ENCODE data around the gene RAB31.

Gene RAB31

DNA sequence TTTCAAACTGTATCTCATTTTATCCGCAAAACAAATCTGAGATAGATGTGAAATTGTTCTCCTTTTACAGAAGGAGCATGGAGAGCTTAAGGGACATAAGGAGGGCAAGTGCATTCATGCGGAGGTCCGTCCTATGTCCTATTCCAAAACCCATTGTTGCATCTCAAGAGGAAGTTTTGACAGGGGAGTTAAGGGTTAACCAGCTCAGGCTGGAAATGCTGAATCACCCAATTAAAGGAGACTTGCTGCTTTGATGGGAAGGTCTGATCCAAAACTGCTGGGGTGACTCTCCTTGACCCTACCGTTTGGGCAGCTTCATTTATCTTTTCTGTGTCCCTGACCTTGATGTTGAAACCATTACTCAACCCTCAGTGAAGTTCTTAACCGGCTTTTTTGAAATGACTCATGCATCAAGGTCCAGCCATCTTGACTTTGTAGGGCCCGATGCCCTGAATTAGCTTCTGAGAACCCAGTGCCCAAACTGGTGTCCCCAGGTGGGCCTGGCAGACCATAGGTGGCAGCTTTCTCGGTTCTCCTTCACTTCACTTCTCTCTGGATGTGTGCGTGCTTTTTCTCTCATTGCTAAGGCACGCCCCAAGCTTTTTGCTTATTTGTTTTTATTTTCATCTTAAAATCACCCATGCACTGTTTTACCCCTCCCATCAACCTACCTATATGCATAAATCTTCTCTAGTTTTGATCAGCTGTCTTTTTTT, 161.8 kb downstream of the RAB31 start:
- peak overlapping the region in 9 of 11 experiments; percentile 23 to 70 (median 44); a peak in 15 of 22 replicates for H3K27ac ChIP-seq
- peaks cover 21 to 27% (median 25%) of the 10 kb centered on the region in 11 experiments for H3K9me3 ChIP-seq (replicated peaks in 1 of 11)
- H3K4me1 ChIP-seq, result peaks cover 0 to 44% (median 17%) of the 10 kb centered on the region in 10 experiments; a peak in 13 of 20 replicates
- H3K9ac ChIP-seq, result 0 out of 22 replicates have a peak overlapping the region, but pooled peaks of 1 of the 11 experiments have one; percentile 16
- TF ChIP-seq Cebpa-rat (IDR thresholded peaks at IDR 0.05), result no peak
- H3K36me3 ChIP-seq, result peaks cover 0 to 4% (median 0%) of the 10 kb centered on the region in 11 experiments; a peak in 1 of 22 replicates
- no peak overlapping the region; a peak in 1 of 20 replicates for H3K4me3 ChIP-seq
- H4K20me1 ChIP-seq, result no peaks in the 10 kb centered on the region
- no peaks in the 10 kb centered on the region for H3K27me3 ChIP-seq
- H3K4me2 ChIP-seq, result peak overlapping the region in 7 of 11 experiments; percentile 7 to 77 (median 55); a peak in 13 of 22 replicates

DNA sequence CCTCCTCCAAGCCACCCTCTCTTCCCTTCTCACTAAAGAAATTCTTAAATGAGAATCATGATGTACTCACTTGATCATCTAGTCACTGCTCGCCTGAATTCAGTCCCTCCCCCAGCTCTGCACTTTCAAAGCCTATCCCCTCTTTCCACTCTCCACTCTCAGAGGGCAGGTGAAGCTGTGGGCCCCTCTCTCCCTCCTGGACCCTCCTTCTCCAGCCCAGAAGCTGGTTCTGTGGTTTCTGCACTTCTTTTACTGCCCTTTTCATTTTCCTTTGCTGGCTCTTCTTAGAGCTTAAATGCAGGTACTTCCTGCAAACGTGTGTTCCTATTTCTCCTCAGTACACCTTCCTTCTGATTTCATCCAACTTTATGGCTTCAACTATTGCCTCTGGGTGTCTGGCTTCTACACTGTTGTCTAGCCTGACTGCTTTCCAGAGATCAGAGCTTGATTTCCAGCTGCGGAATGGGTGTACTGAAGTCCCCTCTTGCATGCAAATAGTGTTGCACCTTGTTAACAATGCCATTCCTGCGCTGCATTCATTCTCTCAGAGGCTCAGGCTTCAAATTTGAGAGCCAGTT, 162.4 kb downstream of the RAB31 start:
- peaks cover 0 to 44% (median 17%) of the 10 kb centered on the region in 10 experiments; a peak in 13 of 20 replicates for H3K4me1 ChIP-seq
- H4K20me1 ChIP-seq, result no peaks in the 10 kb centered on the region
- no peaks in the 10 kb centered on the region; a peak in 1 of 22 replicates for H3K36me3 ChIP-seq
- TF ChIP-seq Cebpa-rat (IDR thresholded peaks at IDR 0.05), result no peak
- peak overlapping the region in 5 of 11 experiments; percentile 49 to 77 (median 63); a peak in 9 of 22 replicates for H3K4me2 ChIP-seq
- no peak overlapping the region; a peak in 1 of 22 replicates for H3K9ac ChIP-seq
- H3K9me3 ChIP-seq (replicated peaks in 1 of 11), result peaks cover 14 to 21% (median 19%) of the 10 kb centered on the region in 11 experiments
- H3K27me3 ChIP-seq, result no peaks in the 10 kb centered on the region
- peak overlapping the region in 8 of 11 experiments; percentile 23 to 70 (median 47); a peak in 13 of 22 replicates for H3K27ac ChIP-seq
- H3K4me3 ChIP-seq, result no peak overlapping the region

- no peak overlapping the region for H3K9ac ChIP-seq
- H3K27ac ChIP-seq, result no peak overlapping the region
- H3K27me3 ChIP-seq, result no peaks in the 10 kb centered on the region
- H3K9me3 ChIP-seq (replicated peaks in 1 of 11), result peaks cover 6 to 13% (median 11%) of the 10 kb centered on the region in 11 experiments
- no peaks in the 10 kb centered on the region for H3K36me3 ChIP-seq
- peaks cover 0 to 43% (median 17%) of the 10 kb centered on the region in 10 experiments; a peak in 13 of 20 replicates for H3K4me1 ChIP-seq
- no peak overlapping the region for H3K4me3 ChIP-seq
- H3K4me2 ChIP-seq, result peak overlapping the region in 2 of 11 experiments; percentile 55 to 73; a peak in 3 of 22 replicates
- no peaks in the 10 kb centered on the region for H4K20me1 ChIP-seq
- TF ChIP-seq Cebpa-rat (IDR thresholded peaks at IDR 0.05), result no peak
Observed at GRCh38 chr18:9871244-9871746, 163.2 kb downstream of the RAB31 start.

DNA sequence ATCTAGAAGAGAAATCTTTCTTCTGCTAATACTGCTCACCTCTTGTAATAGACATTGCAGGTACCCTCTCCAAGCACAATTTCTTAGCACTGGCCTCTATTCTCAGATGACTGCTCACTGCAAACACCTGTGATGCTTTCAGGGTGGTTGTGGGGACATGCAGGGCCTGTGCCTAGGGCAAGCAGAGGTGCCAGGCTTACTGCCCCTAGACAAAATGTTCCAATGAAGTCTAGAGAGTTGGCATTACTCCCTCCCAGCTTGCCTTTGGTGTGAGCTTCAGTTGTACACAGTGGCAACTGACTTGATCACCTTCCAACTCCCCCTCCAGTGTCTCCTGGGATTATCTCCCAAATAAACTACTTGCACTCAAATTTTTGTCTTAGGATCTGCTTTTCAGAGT, 164.7 kb downstream of the RAB31 start:
- Histone ChIP-seq H3K27ac (no peak overlapping the region), H3K4me1 (peaks cover 0 to 36% (median 17%) of the 10 kb centered on the region in 10 experiments; a peak in 13 of 20 replicates), H3K4me3 (no peak overlapping the region), H3K4me2 (no peak overlapping the region), H3K9me3 (replicated peaks in 1 of 11) (0 out of 22 replicates have a peak, but pooled peaks cover 0 to 4% (median 0%) of the 10 kb centered on the region in 11 experiments), H3K27me3 (no peaks in the 10 kb centered on the region), H3K36me3 (no peaks in the 10 kb centered on the region), H3K9ac (no peak overlapping the region), H4K20me1 (no peaks in the 10 kb centered on the region)
- no peak for TF ChIP-seq Cebpa-rat (IDR thresholded peaks at IDR 0.05)

GRCh38 chr18:9874728-9875127, 166.6 kb downstream of the RAB31 start:
- H3K27me3 ChIP-seq, result no peaks in the 10 kb centered on the region
- H3K4me2 ChIP-seq, result no peak overlapping the region
- H3K27ac ChIP-seq, result no peak overlapping the region
- no peaks in the 10 kb centered on the region for H3K36me3 ChIP-seq
- no peak for TF ChIP-seq Cebpa-rat (IDR thresholded peaks at IDR 0.05)
- peaks cover 0 to 18% (median 8%) of the 10 kb centered on the region in 10 experiments; a peak in 13 of 20 replicates for H3K4me1 ChIP-seq
- no peaks in the 10 kb centered on the region for H3K9me3 ChIP-seq (replicated peaks in 1 of 11)
- no peaks in the 10 kb centered on the region for H4K20me1 ChIP-seq
- H3K9ac ChIP-seq, result no peak overlapping the region
- no peak overlapping the region for H3K4me3 ChIP-seq

GRCh38 chr18:9876212-9876866, 168.2 kb downstream of the RAB31 start:
- Histone ChIP-seq H3K4me3 (no peak overlapping the region), H4K20me1 (no peaks in the 10 kb centered on the region), H3K27ac (no peak overlapping the region), H3K9ac (no peak overlapping the region), H3K4me1 (peaks cover 0 to 1% (median 0%) of the 10 kb centered on the region in 10 experiments; a peak in 4 of 20 replicates), H3K27me3 (no peaks in the 10 kb centered on the region), H3K36me3 (no peaks in the 10 kb centered on the region), H3K9me3 (replicated peaks in 1 of 11) (no peaks in the 10 kb centered on the region), H3K4me2 (no peak overlapping the region)
- no peak for TF ChIP-seq Cebpa-rat (IDR thresholded peaks at IDR 0.05)

GRCh38 chr18:9876867-9877654, 169.0 kb downstream of the RAB31 start:
- Histone ChIP-seq H3K9me3 (replicated peaks in 1 of 11) (no peaks in the 10 kb centered on the region), H3K27me3 (no peaks in the 10 kb centered on the region), H3K9ac (no peak overlapping the region), H3K36me3 (no peaks in the 10 kb centered on the region), H4K20me1 (no peaks in the 10 kb centered on the region), H3K27ac (no peak overlapping the region), H3K4me3 (no peak overlapping the region), H3K4me2 (no peak overlapping the region), H3K4me1 (no peaks in the 10 kb centered on the region)
- no peak for TF ChIP-seq Cebpa-rat (IDR thresholded peaks at IDR 0.05)

GRCh38 chr18:9877655-9878014, 169.5 kb downstream of the RAB31 start:
- no peak overlapping the region for H3K9ac ChIP-seq
- H3K4me2 ChIP-seq, result no peak overlapping the region
- no peak overlapping the region for H3K4me3 ChIP-seq
- H3K9me3 ChIP-seq (replicated peaks in 1 of 11), result no peaks in the 10 kb centered on the region
- no peak for TF ChIP-seq Cebpa-rat (IDR thresholded peaks at IDR 0.05)
- no peaks in the 10 kb centered on the region for H3K36me3 ChIP-seq
- no peaks in the 10 kb centered on the region for H3K27me3 ChIP-seq
- no peak overlapping the region for H3K27ac ChIP-seq
- no peaks in the 10 kb centered on the region for H4K20me1 ChIP-seq
- H3K4me1 ChIP-seq, result no peaks in the 10 kb centered on the region
